Suprapubic skin (tissue), 4 donors: Measurements from ENCODE around the gene STAT6.

Source experiments
- CTCF ChIP-seq, 2 donors: fragments of 200-600 bp in 1 of 2; fragments of 450-650 bp in 1 of 2; sonication (generic) in 1 of 2; IDR thresholded peaks; one replicate each; pipeline ENCODE4 v1.5.1; 2016 to 2019; ENCODE audit warnings: antibody characterized with exemption in 2 of 2, mild to moderate bottlenecking in 1 of 2, moderate library complexity in 1 of 2
- EP300 ChIP-seq: sonication (generic); formaldehyde crosslinking; IDR thresholded peaks from one replicate; pipeline ENCODE4 v1.6.1; 2017; ENCODE audit warnings: antibody characterized with exemption
- POLR2A ChIP-seq, 2 donors: fragments of 450-650 bp; IDR thresholded peaks; one replicate each; pipeline ENCODE4 v1.6.1; 2017; ENCODE audit warnings: antibody characterized with exemption in 2 of 2, mild to moderate bottlenecking in 2 of 2, moderate library complexity in 2 of 2
- POLR2AphosphoS5 ChIP-seq, 3 donors: sonication (generic); formaldehyde crosslinking; IDR thresholded peaks; one replicate each; pipeline ENCODE4 v1.6.1; 2017; ENCODE audit warnings: antibody characterized with exemption in 3 of 3

DNA sequence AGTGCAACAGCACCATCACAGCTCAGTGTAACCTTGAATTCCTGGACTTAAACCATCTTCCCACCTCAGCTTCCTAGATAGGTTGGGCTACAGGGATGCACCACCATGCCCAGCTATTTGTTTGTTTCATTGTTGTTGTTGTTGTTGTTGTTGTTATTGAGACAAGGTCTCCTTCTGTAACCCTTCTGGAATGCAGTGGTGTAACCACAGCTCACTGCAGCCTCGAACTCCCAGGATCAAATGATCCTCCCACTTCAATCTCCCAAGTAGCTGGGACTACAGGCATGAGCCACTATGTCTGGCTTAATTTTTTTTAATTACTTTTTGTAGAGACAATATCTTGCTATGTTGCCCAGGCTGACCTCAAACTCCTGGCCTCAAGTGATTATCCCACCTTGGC, 31.3 kb downstream of the STAT6 start:
- TF ChIP-seq POLR2AphosphoS5 (IDR thresholded peaks at IDR 0.05) (no peak), POLR2A (IDR thresholded peaks at IDR 0.05) (no peak), CTCF (IDR thresholded peaks at IDR 0.05) (no peak), EP300 (no peak)
